SKM-1 (cell line): ENCODE results near the gene MMP13.
"Not testable (repeated sequence)": the region's sequence is repeated elsewhere in the genome, so short reads cannot be mapped to it uniquely, and the experiment has no call there.

ENCODE experiments used
- DNase-seq: peaks from one replicate; lab custom pipeline; 2025; ENCODE audit not compliant: unreplicated experiment; lab: John Stamatoyannopoulos, UW

The MMP13 gene

GRCh38 chr11:102955624-102956023 lies at the start of gene MMP13:
Gene MMP13 (minus strand): TSS chr11:102955732. CDS start chr11:102955705, 27 bp downstream.
- DNase-seq, result no peak

GRCh38 chr11:103004234-103004633 lies 48.7 kb upstream of the MMP13 start:
- not testable (repeated sequence) for DNase-seq

- no peak for DNase-seq
These were observed 38.6 kb upstream of the MMP13 start for GRCh38 chr11:102994105-102994504.

- no peak for DNase-seq
These were observed 36.2 kb upstream of the MMP13 start for GRCh38 chr11:102991776-102992175.

DNA sequence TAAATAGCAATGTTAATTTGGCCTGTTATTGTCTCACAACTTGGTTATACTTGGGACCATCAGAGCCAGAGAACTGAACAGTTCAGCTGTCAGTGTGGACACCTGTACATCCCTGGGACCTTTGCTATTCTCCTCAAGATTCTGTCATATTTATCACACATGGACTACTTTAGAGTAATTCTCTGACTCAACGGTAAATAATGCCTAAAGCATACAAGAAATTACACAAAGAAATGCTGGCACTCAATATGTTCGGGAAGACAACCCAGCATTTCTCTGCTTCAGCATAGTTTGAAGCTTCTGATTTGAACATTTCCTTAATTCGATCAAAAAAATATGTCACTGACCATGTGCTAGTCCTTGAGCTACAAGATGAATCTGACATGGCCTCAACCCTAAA lies 34.6 kb upstream of the MMP13 start:
- DNase-seq, result no peak

GRCh38 chr11:102989379-102990047 lies 34.0 kb upstream of the MMP13 start:
- DNase-seq, result no peak

- DNase-seq, result no peak
These were observed 31.3 kb upstream of the MMP13 start for GRCh38 chr11:102986815-102987214.

GRCh38 chr11:102985850-102986249 lies 30.3 kb upstream of the MMP13 start:
- no peak for DNase-seq

GRCh38 chr11:102983486-102983885 lies 28.0 kb upstream of the MMP13 start:
- DNase-seq, result no peak

DNA sequence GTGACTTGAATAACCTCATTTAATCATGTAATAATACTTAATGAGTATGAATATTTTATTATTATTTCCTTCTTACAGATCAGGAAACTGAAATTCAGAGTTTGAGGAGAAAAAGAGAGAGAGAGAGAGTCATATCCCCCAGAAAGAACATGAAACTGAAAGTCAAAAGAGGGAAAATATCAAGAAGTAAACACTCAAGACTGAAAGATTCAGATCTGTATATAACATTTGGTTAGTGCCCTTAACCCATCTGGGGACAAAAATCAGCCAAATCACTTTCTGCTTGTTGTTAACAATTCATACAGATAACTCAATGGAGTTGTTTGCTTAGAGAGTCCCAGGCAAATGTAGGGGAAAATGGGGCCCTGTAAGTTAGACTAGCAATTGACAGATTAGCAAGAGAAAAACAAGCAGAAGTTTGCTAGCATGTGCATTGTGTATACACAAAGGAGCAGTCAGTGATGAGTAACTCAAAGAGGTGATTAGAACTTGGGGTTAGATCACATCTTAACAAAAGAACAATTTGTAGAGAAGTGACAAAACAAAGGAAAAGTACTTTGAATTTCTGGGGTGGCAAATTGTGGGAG lies 25.9 kb upstream of the MMP13 start:
- DNase-seq, result no peak

GRCh38 chr11:102974552-102975280 lies 19.2 kb upstream of the MMP13 start:
- no peak for DNase-seq

DNA sequence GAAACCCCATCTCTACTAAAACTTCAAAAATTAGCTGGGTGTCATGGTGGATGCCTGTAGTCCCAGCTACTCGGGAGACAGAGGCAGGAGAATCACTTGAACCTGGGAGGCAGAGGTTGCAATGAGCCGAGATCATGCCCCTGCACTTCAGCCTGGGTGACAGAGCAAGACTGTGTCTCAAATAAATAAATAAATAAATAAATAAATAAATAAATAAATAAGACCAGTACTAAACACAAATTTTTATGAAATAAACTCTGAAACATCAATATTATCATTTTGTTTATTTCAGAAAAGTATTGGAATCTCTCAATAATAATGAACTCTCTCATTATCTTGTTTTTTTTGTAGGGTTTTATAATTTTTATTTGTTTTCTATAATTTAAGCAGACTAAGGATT lies 18.2 kb upstream of the MMP13 start:
- not testable (repeated sequence) for DNase-seq

DNA sequence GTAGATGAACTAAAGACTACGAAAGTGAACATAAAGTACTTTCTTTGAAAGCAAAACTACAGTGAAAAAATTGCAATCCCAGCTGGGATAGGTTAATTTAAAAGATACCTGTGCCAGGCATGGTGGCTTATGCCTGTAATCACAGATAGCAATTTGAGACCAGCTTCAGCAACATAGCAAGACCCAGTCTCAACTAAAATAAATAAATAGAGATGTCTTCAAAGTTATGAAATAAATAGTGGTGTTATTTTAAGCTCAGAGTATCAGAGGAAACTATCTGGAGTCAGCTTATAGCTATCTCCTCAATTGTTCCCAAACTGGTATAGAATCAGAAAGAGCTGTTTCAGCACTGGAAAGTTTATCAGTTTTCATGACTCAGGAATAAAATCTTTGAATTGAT lies 17.3 kb upstream of the MMP13 start:
- DNase-seq, result no peak

DNA sequence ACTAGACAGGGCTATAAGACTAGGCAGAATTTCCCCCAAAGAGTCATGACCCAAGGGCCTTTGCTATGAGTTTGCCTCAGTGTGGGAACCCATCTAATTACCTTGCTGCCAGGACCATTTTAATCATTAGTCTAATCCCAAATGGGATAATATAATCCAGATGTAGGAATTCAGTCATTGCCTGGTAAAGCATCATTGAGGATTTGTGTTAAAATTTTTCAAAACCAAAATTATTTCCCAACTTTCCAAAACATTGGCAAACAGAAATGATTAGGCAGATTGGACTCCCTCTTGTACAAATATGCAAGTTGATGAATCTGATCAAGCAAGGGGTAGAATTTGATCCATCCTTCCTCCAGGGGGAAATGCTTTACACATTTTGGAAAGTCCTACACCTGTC lies 16.2 kb upstream of the MMP13 start:
- DNase-seq, result no peak

GRCh38 chr11:102967497-102967896 lies 12.0 kb upstream of the MMP13 start:
- no peak for DNase-seq

GRCh38 chr11:102966011-102966410 lies 10.5 kb upstream of the MMP13 start:
- DNase-seq, result no peak

DNA sequence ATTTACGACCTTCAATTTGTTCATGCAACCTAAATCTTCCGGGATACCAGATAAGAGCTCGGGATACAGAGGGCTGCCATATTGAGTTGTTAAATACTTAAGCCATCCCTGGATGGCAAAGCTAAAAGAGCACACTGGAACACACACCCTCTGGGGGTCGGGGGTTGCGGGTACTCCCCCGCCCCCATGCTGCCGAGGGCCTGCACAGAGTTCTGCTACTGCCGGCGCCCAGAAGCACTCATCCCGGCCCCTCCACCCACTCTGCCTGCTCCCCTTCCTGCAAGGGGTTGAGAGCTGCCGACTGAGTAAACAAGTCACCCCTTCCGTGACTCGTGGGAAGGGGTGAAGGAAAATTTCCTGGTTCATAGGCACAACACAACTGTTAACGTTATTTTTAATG lies 9.3 kb upstream of the MMP13 start:
- DNase-seq, result no peak

- no peak for DNase-seq
These were observed 2.4 kb upstream of the MMP13 start for GRCh38 chr11:102957953-102958352.

GRCh38 chr11:102950622-102951081 lies 4.9 kb downstream of the MMP13 start:
- no peak for DNase-seq

DNA sequence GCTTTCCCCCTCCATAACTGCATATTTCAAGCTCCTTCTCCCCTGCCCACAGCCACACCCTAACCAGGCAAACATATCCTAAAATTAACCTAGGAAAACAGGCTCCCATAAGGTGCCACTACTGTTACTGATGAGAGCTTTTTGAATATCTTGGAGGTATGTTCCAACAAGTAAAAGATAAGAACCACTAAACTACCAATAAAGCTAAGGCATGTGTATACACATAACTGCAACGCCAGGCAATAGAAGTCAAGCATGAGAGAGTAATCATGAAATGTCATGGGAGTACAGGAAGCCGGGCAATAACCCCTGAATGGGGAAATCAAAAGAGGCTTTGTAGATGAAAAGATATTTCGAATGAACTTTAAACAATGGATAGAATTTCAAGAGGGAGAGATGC lies 9.3 kb downstream of the MMP13 start:
- DNase-seq, result no peak

- peak; percentile 51 for DNase-seq
These were observed 14.6 kb downstream of the MMP13 start for GRCh38 chr11:102940714-102941588.
